HCT116 (cell line): ENCODE results near the gene FSIP1. TPM values are rescaled to one million over a fixed set of nuclear protein-coding genes. Genes with fewer than 3 reads are reported as not detected.

Experiments
- ATAC-seq: fragments of 200-7000 bp; cut with Tn5 transposase; 2 replicates; pipeline ENCODE4 v1.9.1; 2020; ENCODE audit warnings: mild to moderate bottlenecking, moderate library complexity
- BruUV-seq: library from RNA; stranded (reverse); fragments of 400-500 nt; replicated peaks from 2 replicates; lab custom pipeline; 2021; lab: Mats Ljungman, UMichigan
- CTCF ChIA-PET: fragments of 300-600 bp; sonication (Branson Sonifier 250); formaldehyde crosslinking; loops from one replicate; lab custom pipeline; 2021; ENCODE audit warnings: antibody characterized with exemption; lab: Charles Lee
- POLR2A ChIA-PET: fragments of 300-600, 350-600 bp; sonication (Branson Sonifier 250); formaldehyde crosslinking; loops from one replicate; lab custom pipeline; 2021; ENCODE audit warnings: antibody characterized with exemption; lab: Charles Lee
- RAD21 ChIA-PET, 2 experiments: fragments of 300-600 bp; sonication (Branson Sonifier 250); formaldehyde crosslinking; loops; one replicate each; lab custom pipeline; 2023; ENCODE audit warnings: low total read pairs in 2 of 2; ENCODE audit not compliant: uncharacterized antibody in 2 of 2, unreplicated experiment in 2 of 2, low non-redundant PET in 1 of 2; lab: Charles Lee
- DNase-seq: peaks from one replicate; pipeline ENCODE4 v3.0.0-alpha.2; 2010; ENCODE audit warnings: low read depth, low spot score
- H2AFZ ChIP-seq: fragments of 200-600 bp; shearing (Covaris generic), sonication (generic); 2 replicates; pipeline ENCODE4 v1.6.1; 2017; ENCODE audit warnings: low read depth, mixed run types, mixed read lengths, antibody characterized with exemption, low read length; ENCODE audit not compliant: poor library complexity, severe bottlenecking
- H3K27ac ChIP-seq: 2 replicates; pipeline ENCODE4 v1.5.1; 2012; ENCODE audit warnings: low read depth, low read length
- H3K27me3 ChIP-seq: fragments of 200-600 bp; sonication (generic); 2 replicates; pipeline ENCODE4 v1.6.1; 2016; ENCODE audit warnings: mixed run types, low read length, mixed read lengths; ENCODE audit not compliant: insufficient read depth
- H3K36me3 ChIP-seq, 2 experiments: fragments of 200-500 bp in 1 of 2; fragments of 200-600 bp in 1 of 2; sonication (Bioruptor generic) in 1 of 2; sonication (generic) in 1 of 2; 2 replicates each; pipeline versions ENCODE4 v1.5.1 to v1.6.1; 2014 to 2016; ENCODE audit warnings: low read length in 2 of 2, inconsistent platforms in 1 of 2, mixed read lengths in 1 of 2, mixed run types in 1 of 2; ENCODE audit not compliant: insufficient read depth in 2 of 2, control insufficient read depth in 1 of 2
- H3K4me1 ChIP-seq, 2 experiments: fragments of 200-600 bp in 1 of 2; sonication (generic) in 1 of 2; 2 replicates each; pipeline versions ENCODE4 v1.5.1 to v1.6.1; 2012 to 2017; ENCODE audit warnings: low read length in 2 of 2, inconsistent platforms in 1 of 2, mild to moderate bottlenecking in 1 of 2, mixed read lengths in 1 of 2, mixed run types in 1 of 2, moderate library complexity in 1 of 2; ENCODE audit not compliant: insufficient read depth in 2 of 2, control insufficient read depth in 1 of 2
- H3K4me2 ChIP-seq: fragments of 200-600 bp; sonication (generic); 2 replicates; pipeline ENCODE4 v1.6.1; 2017; ENCODE audit warnings: mixed run types, low read length, mixed read lengths
- H3K4me3 ChIP-seq, 2 experiments: fragments of 200-600 bp in 1 of 2; sonication (generic) in 1 of 2; replicated peaks in 1 of 2; 2 replicates each; pipeline ENCODE4 v1.5.1; 2011 to 2016; ENCODE audit warnings: low read length in 2 of 2, control low read depth in 1 of 2, low read depth in 1 of 2, mild to moderate bottlenecking in 1 of 2, mixed read lengths in 1 of 2, mixed run types in 1 of 2
- H3K79me2 ChIP-seq: fragments of 200-600 bp; sonication (generic); 2 replicates; pipeline ENCODE4 v1.6.1; 2017; ENCODE audit warnings: mild to moderate bottlenecking, mixed run types, low read length, moderate library complexity, mixed read lengths; ENCODE audit not compliant: insufficient read depth
- H3K9ac ChIP-seq: fragments of 200-600 bp; sonication (generic); 2 replicates; pipeline ENCODE4 v1.6.1; 2016; ENCODE audit warnings: low read length, mixed read lengths
- H3K9me2 ChIP-seq: fragments of 200-600 bp; sonication (generic), shearing (Covaris generic); 2 replicates; pipeline ENCODE4 v1.6.1; 2017; ENCODE audit warnings: mixed run types, mild to moderate bottlenecking, moderate library complexity; ENCODE audit not compliant: insufficient read depth
- H3K9me3 ChIP-seq, 2 experiments: fragments of 200-500 bp in 1 of 2; fragments of 200-600 bp in 1 of 2; sonication (Bioruptor generic) in 1 of 2; sonication (generic) in 1 of 2; 2 replicates each; pipeline ENCODE4 v1.6.1; 2014 to 2017; ENCODE audit warnings: low read length in 2 of 2, mixed read lengths in 2 of 2, inconsistent platforms in 1 of 2, low read depth in 1 of 2, mild to moderate bottlenecking in 1 of 2, mixed run types in 1 of 2, moderate library complexity in 1 of 2; ENCODE audit not compliant: control insufficient read depth in 1 of 2, insufficient read depth in 1 of 2
- H4K20me1 ChIP-seq: fragments of 200-600 bp; sonication (generic), shearing (Covaris generic); 2 replicates; pipeline ENCODE4 v1.6.1; 2017; ENCODE audit warnings: mixed run types, mild to moderate bottlenecking, moderate library complexity; ENCODE audit not compliant: insufficient read depth
- ELF1 ChIP-seq: IDR thresholded peaks from 2 replicates; pipeline ENCODE4 v1.6.1; 2012; ENCODE audit warnings: low read depth, borderline replicate concordance
- FOSL1 ChIP-seq: IDR thresholded peaks from 2 replicates; pipeline ENCODE4 v1.6.1; 2012; ENCODE audit warnings: low read depth
- RAD21 ChIP-seq: IDR thresholded peaks from 2 replicates; pipeline ENCODE4 v1.6.1; 2012; ENCODE audit warnings: low read depth, mild to moderate bottlenecking
- SIN3A ChIP-seq: IDR thresholded peaks from 2 replicates; pipeline ENCODE4 v1.6.1; 2012; ENCODE audit warnings: low read depth
- SP1 ChIP-seq: IDR thresholded peaks from 2 replicates; pipeline ENCODE4 v1.6.1; 2012; ENCODE audit warnings: low read depth
- TCF7L2 ChIP-seq: IDR thresholded peaks from 2 replicates; pipeline ENCODE4 v1.7.0; 2011; ENCODE audit warnings: borderline replicate concordance, inconsistent platforms; ENCODE audit not compliant: insufficient read depth, insufficient read length; ENCODE audit errors: extremely low read depth
- intact Hi-C: fragments of 100-400 bp; cut with micrococcal nuclease; formaldehyde crosslinking; loops from 2 replicates; pipeline ENCODE4 v1.10.0; 2022
- total RNA-seq: library from RNA; stranded (reverse); gene quantifications from one replicate; pipeline ENCODE4 v1.2.1, GENCODE V29; 2021; ENCODE audit not compliant: unreplicated experiment
- TF ChIP-seq, protein P1 (sequence below): IDR thresholded peaks from 2 replicates; pipeline ENCODE4 v1.6.1; 2012
- TF ChIP-seq, protein P2 (sequence below): IDR thresholded peaks from 2 replicates; pipeline ENCODE4 v1.6.1; 2011; ENCODE audit warnings: mild to moderate bottlenecking, low read length, moderate library complexity; ENCODE audit not compliant: insufficient replicate concordance; ENCODE audit errors: extremely low read depth

FSIP1 gene
- total RNA-seq, 1 experiment from 2014 or later, result 0.42 TPM

DNA sequence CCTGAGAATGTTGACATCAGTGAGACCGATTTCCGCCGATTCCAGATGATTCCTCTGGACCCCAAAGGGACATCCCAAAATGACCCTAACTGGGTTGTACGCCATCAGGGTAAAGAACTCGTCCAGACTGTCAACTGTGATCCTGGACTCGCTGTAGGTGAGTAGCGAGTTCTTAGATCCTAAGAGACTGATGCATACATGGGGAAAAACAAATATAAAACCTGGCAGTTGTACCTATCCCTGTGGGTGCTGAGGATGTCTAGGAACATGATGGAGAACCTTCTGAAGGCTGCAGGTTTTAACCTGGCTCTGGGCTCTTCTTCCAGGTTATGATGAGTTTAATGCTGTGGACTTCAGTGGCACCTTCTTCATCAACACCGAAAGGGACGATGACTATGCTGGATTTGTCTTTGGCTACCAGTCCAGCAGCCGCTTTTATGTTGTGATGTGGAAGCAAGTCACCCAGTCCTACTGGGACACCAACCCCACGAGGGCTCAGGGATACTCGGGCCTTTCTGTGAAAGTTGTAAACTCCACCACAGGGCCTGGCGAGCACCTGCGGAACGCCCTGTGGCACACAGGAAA is 189.5 kb downstream of the FSIP1 start:
- CTCF ChIA-PET, result interaction anchor here (1.0 kb wide), 1 partner anchor 12 kb away, joined by 4 read pairs; the partner anchor contains the start of gene THBS1
- BruUV-seq, result no TSS peak

DNA sequence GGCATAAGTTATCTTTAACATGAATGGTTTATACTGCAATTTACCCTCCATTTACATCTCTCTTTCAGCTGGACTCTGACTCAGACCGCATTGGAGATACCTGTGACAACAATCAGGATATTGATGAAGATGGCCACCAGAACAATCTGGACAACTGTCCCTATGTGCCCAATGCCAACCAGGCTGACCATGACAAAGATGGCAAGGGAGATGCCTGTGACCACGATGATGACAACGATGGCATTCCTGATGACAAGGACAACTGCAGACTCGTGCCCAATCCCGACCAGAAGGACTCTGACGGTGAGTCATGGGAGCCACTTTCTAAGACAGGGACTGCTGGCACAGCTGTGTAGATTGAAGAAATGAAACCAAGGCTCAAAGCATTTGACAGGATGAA is 190.1 kb downstream of the FSIP1 start:
- ChIA-PET CTCF (no interaction called here), RAD21 (no interaction called here), POLR2A (no interaction called here)
- no peak for DNase-seq
- H3K9me3 ChIP-seq, result no peaks in the 10 kb centered on the region
- H3K79me2 ChIP-seq, result no peaks in the 10 kb centered on the region
- intact Hi-C loops, result no loop called here
- no peaks in the 10 kb centered on the region for H3K27me3 ChIP-seq
- no peaks in the 10 kb centered on the region for H3K4me1 ChIP-seq
- BruUV-seq, result no TSS peak
- no peak for ATAC-seq
- H2AFZ ChIP-seq, result no peak overlapping the region
- no peaks in the 10 kb centered on the region for H3K9me2 ChIP-seq
- no peak overlapping the region for H3K4me2 ChIP-seq
- no peaks in the 10 kb centered on the region for H4K20me1 ChIP-seq
- H3K36me3 ChIP-seq, result peaks cover 11 to 30% of the 10 kb centered on the region in 2 experiments; a peak in 3 of 4 replicates
- H3K4me3 ChIP-seq, result no peak overlapping the region
- no peak overlapping the region for H3K27ac ChIP-seq
- no peak for TF ChIP-seq ELF1
- no peak for TF ChIP-seq RAD21
- no peak overlapping the region for H3K9ac ChIP-seq

More for the DNA sequence above, 189.5 kb downstream of the FSIP1 start:
- H3K27ac ChIP-seq, result no peak overlapping the region
- H3K36me3 ChIP-seq, result peaks cover 9 to 30% of the 10 kb centered on the region in 2 experiments; a peak in 2 of 4 replicates
- ChIA-PET POLR2A (no interaction called here), RAD21 (interaction anchor here in 1 of 2 experiments (0.5 kb wide), 1 partner anchor 53 kb away, joined by 3 read pairs; no protein-coding TSS in a partner anchor)
- H3K9me2 ChIP-seq, result no peaks in the 10 kb centered on the region
- H3K79me2 ChIP-seq, result no peaks in the 10 kb centered on the region
- H3K4me2 ChIP-seq, result no peak overlapping the region
- no peaks in the 10 kb centered on the region for H3K27me3 ChIP-seq
- DNase-seq (no peak), ATAC-seq (no peak)
- no peaks in the 10 kb centered on the region for H3K9me3 ChIP-seq
- no peaks in the 10 kb centered on the region for H4K20me1 ChIP-seq
- no peak overlapping the region for H3K9ac ChIP-seq
- H3K4me1 ChIP-seq, result no peaks in the 10 kb centered on the region
- no peak for TF ChIP-seq SP1
- TF ChIP-seq, protein P1, sequence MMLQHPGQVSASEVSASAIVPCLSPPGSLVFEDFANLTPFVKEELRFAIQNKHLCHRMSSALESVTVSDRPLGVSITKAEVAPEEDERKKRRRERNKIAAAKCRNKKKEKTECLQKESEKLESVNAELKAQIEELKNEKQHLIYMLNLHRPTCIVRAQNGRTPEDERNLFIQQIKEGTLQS, result no peak
- TF ChIP-seq SIN3A, result no peak
- no peak for TF ChIP-seq FOSL1
- TF ChIP-seq TCF7L2, result no peak
- TF ChIP-seq, protein P2, sequence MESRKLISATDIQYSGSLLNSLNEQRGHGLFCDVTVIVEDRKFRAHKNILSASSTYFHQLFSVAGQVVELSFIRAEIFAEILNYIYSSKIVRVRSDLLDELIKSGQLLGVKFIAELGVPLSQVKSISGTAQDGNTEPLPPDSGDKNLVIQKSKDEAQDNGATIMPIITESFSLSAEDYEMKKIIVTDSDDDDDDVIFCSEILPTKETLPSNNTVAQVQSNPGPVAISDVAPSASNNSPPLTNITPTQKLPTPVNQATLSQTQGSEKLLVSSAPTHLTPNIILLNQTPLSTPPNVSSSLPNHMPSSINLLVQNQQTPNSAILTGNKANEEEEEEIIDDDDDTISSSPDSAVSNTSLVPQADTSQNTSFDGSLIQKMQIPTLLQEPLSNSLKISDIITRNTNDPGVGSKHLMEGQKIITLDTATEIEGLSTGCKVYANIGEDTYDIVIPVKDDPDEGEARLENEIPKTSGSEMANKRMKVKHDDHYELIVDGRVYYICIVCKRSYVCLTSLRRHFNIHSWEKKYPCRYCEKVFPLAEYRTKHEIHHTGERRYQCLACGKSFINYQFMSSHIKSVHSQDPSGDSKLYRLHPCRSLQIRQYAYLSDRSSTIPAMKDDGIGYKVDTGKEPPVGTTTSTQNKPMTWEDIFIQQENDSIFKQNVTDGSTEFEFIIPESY, result no peak
- intact Hi-C loops, result no loop called here
- H2AFZ ChIP-seq, result no peak overlapping the region
- no peak overlapping the region for H3K4me3 ChIP-seq
